GM21390 (cell line): Measurements from ENCODE around the gene TMA7B.
"Not testable (repeated sequence)": the region's sequence is repeated elsewhere in the genome, so short reads cannot be mapped to it uniquely, and the experiment has no call there.

ENCODE experiments used
- ATAC-seq: cut with Tn5 transposase; IDR thresholded peaks from one replicate; pipeline ENCODE4 v1.9.1; 2021; ENCODE audit not compliant: unreplicated experiment

TMA7B gene

DNA sequence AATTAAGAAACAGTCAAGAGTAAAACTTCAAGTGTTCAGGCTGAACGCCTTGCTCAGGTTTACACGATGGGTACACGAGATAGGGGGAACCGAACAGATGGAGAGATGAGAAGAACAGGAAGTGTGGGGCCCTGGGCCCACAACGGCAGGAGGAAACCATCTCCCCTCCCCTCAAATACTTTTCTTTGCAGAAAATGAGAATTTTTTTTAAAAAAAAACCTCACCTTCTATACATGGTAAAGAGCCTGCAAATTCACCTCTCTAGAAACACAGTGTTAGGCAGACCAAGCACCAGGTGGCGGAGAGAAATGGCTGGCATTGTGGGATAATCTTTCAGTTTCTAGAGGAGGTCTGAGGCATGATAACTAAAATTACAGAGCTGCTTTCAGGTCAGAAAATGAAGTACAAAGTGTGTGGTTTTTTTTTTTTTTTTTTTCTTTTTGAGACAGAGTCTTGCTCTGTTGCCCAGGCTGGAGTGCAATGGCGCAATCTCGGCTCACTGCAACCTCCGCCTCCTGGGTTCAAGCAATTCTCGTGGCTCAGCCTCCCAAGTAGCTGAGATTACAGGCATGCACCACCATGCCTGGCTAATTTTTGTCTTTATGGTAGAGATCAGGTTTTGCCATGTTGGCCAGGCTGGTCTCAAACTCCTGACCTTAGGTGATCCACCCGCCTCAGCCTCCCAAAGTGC, 8.4 kb upstream of the TMA7B start:
- not testable (repeated sequence) for ATAC-seq

DNA sequence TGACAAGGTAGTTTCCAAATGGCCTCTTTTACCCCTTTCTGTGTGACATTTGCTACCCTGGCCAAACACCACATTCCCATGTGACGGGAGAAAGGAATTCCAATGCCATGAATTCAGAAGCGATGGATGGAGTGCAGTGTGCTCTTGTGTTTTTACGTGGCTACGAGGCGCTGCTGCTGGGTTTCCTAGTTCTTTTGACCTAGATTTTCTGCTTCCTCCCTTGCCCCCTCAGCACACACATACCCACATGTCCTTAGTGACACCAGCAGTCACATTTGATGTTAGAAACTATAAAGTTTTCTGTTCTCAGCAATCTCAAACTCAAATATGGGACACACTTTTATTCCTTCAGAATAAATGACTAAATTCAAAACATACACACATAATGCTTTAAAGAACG, 7.8 kb upstream of the TMA7B start:
- no peak for ATAC-seq

DNA sequence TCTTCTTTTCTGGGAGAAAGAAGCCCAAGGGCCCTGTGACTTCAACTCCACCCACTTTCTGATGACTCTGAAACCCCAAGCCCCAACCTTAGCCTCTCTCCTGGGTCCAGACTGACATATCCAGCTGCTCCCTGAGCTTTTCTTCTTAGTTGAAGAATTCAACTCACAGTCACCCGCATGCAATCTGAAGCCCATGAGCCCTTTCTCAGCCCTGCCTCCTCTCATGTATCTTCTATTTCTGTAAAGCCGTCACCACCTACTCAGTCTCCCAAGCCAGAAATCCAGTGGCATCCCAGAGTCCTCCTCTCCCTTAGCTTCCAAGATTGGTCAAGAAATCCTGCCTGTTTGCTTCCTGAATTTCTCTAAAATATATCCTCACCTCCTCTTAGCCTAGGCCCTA, 7.1 kb upstream of the TMA7B start:
- ATAC-seq, result no peak

DNA sequence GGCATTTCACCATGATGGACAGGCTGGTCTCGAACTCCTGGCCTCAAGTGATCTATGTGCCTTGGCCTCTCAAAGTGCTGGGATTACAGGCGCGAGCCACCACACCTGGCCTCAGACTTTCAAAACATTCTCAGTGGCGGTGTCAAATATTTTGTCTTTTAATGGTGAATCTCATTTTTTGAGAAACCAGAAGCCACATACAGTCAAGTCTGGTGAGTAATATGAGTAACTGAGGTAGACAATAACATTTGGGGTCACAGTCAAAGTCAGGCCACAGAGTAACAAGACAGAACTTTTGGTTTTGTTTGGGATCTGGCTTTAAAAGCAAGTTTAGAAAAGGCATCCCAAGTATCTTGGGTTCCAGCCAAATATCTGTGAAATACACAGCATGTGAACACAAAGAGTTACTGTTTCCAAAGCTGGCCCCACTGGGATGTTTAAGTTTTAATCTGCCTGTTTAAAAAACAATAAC, 5.6 kb upstream of the TMA7B start:
- no peak for ATAC-seq

DNA sequence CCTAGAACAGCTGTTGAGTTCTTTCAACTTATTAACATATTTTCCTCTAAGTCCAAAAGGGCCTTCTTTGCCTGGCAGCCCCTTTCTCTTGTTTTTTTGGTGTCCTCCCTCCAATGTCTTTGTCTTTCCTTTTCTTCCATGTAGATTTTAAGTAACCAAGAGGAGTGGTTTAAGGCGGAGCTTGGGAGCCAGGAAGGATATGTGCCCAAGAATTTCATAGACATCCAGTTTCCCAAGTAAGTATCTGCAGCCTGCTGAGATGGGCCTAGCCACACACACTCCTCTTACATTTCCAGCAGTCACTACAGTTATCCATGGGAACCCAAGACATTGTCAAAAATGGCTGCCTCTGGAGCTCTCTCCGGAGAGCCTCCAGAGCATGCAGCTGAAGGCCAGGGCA, 4.5 kb upstream of the TMA7B start:
- no peak for ATAC-seq

DNA sequence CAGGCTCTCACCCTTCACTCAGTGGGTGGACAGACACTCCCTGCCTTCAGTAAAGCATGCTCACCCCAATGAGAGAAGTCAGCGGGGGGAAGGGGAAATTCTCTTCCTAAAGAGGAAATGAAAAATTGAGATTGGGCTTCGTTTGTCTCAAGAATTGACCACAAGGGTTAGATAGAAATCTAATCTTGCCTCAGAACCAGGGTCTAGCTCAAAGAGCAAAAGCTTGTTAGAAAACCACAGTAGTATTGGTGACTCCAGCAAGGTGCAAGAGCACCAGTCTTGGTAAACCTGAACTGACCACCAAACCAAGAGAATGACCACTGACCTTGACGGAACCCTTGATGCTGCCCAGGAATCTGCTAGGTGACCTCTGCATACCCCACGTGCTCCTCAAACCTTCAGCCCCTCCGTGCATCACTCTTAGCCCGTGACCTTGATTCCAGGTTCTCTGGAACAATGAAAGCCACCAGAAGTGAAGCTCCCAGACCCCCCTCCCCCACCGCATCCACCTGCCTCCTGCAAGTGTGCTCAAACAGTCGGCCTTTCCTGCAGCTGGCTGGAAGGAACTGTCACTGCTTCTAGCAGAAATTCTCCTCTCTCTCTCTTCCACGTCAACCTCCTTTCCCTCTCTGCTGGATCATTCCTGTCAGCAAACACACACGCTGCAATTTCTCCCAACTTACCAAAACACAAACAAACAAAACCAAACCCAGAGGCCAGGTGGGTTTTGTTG, 3.1 kb upstream of the TMA7B start:
- ATAC-seq, result no peak

DNA sequence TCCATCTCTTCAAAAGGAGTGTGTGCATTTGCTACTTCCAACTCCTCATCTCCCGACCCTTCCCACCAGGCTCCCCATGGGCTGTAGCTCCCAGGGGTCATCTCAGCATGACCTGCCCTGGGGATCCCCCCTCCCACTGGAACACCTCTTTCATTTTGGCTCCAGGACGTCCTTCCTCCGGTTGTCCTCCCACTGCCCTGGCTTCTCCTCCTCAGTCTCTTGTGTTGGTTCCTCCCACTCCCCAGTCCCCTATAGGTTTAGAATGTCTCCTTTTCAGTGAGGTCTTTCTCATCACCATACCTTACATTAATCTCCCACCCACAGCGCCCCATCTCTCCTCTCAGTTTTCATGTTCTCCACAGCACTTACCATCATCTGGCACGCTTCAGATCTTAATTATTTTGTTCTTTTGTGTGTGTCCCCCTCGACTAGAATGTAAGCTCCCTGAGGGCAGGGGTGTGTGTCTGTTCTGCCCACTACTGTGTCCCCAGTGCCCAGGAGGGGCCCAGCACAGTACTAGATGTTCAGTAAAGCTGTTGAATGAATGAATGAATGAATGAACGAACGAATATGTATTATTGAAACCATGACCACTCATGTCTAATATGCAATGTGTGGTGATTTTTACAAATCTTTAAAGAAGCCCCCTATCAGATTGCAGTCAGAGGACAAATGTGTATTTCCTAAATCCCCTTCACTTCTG, 2.0 kb upstream of the TMA7B start:
- ATAC-seq, result no peak

DNA sequence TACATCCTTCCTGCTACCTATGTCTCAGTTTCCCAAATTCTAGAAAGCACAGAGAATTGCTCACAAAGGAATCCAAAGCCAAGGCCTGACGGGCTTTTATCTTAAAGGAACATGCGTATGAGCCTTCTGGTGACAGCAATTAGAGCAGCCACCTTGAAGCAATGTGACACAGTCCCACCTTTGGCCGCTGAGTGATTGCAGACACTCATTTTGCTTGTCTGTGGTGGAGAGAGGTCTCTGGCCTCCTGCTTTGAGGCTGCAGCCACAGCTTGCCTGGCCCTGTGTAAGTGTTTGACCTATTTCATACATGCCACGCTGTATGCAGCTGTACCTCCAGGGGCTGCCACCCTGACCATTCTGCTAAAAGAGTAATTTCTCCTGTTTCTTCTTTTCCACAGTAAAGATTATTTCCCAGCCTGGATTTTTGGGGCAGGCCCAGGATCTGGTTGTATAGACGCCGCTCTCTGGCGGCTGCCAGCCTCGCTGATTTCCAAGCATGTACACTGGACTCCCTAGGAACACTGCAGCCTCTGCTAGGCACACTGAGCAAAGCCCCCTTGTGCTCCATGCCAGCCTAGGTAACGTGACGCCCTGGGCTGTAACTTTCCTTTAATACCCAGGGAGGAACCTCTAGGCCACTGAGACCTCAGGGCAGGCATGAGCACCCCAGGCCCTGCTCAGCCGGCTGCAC, 1.1 kb upstream of the TMA7B start:
- no peak for ATAC-seq

DNA sequence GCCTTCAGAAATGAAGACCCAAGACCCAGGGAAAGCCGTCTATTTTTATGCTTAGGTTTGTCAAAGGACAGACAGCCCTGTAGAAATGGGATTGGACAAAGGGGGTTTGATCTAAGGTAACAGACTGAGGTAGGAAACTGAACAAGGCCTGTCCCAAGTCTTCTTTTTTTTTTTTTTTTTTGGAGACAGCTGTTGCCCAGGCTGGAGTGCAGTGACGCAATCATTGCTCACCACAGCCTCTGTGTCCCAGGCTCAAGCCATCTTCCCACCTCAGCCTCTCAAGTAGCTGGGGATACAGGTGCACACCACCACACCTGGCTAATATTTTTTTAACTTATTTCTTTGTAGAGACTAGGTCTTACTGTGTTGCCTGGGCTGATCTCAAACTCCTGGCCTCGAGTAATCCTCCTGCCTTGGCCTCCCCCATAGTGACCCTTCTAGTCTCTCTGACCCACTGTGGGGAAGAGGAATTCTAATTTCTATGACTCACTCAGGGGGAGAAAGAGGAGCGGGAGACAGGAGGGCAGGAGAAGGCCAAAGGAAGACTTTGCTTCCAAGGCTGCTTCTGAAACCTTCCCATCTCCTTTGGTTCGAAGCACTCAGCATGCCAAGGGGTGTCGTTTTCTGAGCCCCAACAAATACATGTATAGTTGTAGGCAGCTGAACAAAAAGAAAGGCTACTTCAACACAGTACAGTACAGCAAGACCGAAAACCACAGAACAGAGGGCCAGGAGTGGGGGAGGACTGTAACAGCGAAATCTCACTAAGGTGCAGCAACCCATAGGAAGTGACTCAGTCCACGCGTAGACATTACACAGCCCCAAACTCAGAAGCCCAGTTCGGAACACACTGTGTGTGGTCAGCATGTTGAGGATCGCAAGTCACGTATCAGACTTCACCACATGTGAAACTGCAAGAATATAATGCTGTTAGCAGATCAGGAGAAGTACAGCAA, 872 bp downstream of the TMA7B start:
- peak; percentile 82 for ATAC-seq

DNA sequence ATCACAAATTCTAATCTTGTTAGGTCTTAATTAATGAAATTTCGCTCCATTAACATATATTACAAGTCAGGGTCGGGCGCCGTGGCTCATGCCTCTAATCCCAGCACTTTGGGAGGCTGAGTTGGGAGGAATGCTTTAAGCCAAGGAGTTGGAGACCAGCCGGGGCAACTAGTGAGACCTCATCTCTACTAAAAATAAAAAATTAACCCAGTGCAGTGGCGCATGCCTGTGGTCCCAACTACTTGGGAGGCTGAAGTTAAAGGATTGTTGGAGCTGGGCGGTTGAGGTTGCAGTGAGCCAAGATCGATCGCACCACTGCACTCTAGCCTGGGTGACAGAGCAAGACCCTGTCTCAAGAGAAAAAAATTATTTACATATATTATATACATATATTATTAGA, 1.9 kb downstream of the TMA7B start:
- ATAC-seq, result no peak

DNA sequence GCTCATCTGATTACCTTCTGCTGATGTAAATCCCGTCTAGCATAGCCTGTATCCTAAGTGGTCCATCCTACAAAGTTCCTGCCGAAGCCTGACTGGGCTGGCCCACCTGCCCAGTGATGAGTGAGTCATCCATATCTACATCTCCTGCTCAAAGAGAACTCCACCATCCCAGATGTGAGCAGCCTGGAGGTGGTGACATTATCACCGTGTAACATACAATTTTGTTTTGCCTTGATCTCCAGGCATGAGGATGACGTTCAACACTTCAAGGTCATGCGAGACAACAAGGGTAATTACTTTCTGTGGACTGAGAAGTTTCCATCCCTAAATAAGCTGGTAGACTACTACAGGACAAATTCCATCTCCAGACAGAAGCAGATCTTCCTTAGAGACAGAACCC, 5.6 kb downstream of the TMA7B start:
- ATAC-seq, result no peak

DNA sequence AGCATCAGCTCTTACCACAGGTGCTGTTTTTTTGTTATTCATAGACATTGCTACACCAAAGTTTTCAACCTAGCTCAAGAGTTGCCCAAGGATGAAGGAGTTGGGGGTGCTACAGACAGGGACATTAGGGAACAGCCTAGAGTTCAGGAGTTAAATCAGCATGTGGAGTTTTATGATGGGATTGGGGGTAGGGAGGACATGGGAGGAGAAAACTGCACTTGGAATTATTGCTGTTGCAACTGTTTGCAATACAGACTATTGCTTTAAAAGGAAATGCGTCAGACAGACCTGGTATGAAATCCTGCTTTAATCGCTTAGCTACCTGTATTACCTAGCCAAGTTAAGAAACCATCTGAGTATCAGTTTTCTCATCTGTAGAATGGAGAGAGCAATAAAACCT, 6.3 kb downstream of the TMA7B start:
- ATAC-seq, result no peak

DNA sequence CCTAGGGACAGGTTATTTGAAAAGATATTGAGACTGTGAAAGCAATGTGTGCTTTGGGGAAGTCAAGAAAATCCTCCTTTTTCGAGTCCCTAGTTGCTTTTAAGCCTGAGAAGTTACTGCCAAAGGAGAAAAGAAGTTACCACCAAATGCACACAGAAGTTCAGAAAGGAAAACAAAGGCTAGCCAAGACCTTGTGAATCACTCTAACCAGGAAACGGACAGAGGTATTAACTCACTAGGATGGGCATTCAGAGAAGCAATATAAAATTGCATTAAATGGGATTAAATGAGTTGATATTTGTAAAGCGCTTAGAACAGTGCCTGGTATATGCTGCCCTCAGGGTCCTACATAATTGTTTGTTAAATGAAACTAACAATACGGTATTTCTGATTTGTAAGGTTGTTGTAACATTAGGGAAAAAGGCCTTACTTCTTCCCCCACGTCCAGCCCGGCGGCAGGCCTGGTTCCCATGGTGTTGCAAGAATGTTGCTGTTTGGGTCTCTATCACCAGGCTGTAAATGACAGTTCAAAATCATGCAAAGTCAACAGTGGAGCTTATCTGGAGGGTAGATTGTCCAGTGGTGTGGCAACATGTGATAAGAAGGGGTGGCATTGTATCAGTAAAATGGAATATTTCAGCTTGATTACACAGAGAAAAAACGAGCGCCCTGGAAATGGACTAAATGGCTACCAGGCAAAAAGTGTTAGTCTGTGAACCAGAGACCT, 7.1 kb downstream of the TMA7B start:
- no peak for ATAC-seq

DNA sequence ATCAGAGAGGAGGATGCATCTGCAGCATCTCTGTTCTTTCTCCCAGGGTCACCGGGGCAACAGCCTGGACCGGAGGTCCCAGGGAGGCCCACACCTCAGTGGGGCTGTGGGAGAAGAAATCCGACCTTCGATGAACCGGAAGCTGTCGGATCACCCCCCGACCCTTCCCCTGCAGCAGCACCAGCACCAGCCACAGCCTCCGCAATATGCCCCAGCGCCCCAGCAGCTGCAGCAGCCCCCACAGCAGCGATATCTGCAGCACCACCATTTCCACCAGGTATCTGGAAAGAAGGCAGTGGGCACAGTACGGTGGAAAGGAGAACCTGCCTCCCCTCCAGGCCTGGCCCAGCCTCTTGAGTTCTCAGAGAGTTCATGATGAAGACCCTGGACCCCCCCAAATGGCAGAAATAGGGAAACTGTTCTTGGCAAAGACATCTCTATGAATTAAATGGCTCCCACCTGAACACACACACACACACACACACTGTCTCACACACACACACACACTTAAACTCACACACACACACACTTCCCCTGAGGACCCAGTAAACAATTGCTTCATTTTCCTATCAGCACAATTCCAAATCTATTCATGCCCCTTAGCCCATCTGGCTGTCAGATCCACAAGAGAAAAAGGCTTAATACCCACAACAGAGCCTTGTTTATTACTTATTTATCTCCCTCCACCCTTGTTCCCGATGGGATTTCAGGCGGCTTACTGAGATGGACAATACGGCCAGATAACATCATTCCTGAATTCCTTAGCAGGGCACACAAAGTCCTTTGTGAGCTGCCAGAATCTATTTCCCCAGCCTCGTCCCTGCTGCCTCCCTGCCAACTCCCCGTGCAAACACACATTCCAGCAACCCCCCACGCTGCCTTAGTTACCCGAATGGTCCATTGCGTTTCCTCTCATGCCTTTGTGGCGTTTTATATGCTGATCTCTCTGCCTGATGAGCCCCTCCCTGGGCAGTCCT, 8.1 kb downstream of the TMA7B start:
- ATAC-seq, result no peak

DNA sequence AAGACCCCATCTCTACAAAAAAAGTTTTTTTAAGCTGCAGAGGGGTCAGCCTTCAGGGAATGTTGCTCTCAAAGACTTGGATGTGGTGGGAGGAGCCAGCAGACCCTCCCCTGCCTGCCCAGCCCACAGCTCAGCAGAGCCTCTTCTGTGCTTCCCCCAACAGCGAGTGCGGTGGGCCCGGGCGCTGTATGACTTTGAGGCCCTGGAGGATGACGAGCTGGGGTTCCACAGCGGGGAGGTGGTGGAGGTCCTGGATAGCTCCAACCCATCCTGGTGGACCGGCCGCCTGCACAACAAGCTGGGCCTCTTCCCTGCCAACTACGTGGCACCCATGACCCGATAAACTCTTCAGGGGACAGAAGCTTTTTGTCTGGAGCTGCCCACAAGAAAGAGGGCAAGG, 10.5 kb downstream of the TMA7B start:
- ATAC-seq, result no peak

DNA sequence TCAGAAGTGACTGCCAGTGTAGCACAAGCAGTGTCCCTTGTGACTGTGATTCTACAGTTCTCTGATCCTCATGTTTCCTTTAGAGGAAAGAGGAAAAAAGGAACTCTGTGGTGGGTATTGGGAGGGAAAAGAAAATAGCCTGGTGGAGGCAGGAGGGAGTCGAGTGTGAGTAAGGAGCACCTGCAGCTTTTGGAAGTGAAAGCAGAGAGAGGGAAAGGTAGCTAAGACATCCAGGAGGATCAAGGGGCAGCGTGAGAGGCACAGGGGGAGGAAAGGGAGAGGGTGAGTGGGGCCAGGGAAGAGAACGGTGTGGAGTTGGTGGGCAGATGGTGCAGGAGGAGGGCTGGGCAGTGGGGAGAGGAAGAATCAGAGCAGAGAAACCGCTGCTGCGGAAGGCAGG, 12.4 kb downstream of the TMA7B start:
- no peak for ATAC-seq

DNA sequence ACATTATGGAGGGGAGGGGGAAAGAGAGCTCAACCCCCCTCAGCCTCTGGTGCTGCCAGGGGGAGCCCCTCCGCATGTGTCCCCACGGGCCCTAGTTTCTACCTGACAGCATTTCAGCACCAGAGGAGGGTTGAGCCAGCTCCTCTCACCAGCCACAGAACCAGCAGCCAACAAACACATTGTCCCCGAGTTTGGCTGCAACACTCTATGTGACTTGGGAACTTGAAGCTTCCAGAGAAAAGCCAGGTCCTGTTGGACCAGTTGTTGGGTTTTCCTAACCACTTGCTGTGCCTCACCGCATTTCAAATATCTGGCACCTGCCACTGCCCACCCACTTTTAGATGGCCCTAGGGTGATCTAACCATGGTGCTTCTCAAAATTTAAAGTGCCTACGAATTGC, 13.5 kb downstream of the TMA7B start:
- ATAC-seq, result no peak

DNA sequence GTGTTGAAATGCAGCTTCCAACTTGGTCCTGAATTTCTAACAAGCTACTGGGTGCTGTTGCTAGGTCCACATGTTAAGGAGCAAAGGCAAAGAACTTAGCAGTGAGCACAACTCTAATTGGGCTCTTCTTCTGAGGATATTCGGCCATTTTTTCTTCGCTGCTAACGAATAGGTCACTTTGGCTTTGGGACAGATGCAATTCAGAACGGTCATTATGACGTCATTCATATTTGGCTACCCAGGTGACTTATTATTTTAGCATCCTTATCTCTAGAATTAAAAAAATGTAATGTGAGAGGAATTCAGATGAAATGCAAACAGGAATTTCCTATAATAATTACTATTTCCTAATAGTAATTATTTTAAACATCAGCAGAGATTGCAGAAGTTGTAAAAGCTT, 13.9 kb downstream of the TMA7B start:
- ATAC-seq, result no peak

DNA sequence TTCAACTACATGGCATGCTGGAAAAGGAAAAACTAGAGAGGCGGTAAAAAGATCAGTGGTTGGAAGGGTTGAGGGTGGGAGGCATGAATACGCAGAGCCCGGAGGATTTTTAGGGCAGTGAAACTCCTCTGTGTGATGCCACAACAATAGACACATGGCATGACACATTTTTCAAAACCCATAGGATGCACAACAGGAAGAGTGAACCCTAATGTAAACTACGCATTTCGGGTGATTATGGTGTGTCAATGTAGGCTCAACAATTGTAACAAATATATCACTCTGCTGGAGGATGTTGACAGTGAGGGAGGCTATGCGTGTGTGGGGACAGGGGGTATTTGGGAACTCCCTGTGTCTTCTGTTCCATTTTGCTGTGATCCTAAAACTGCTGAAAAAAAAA, 18.9 kb downstream of the TMA7B start:
- ATAC-seq, result no peak
